Measurements from ENCODE around the gene CDH26.

The CDH26 gene

GRCh38 chr20:59987135-59987534 is 28.9 kb downstream of the CDH26 start:
- no peak for DNase-seq

GRCh38 chr20:59988141-59988540 is 29.9 kb downstream of the CDH26 start:
- no peak for DNase-seq

GRCh38 chr20:59992526-59993084 is 34.4 kb downstream of the CDH26 start:
- DNase-seq: no peak

GRCh38 chr20:59993736-59994430 is 35.7 kb downstream of the CDH26 start:
- no peak for DNase-seq

GRCh38 chr20:59994697-59995122 is 36.5 kb downstream of the CDH26 start:
- no peak for DNase-seq

GRCh38 chr20:59996108-59996507 is 37.9 kb downstream of the CDH26 start:
- DNase-seq: no peak

GRCh38 chr20:59997896-59998295 is 39.7 kb downstream of the CDH26 start:
- no peak for DNase-seq

- no peak for DNase-seq
Observed at GRCh38 chr20:59999502-59999901, 41.3 kb downstream of the CDH26 start.

- no peak for DNase-seq
Observed at GRCh38 chr20:60000271-60001042, 42.2 kb downstream of the CDH26 start.

- DNase-seq: no peak
Observed at GRCh38 chr20:60001108-60001507, 42.9 kb downstream of the CDH26 start.

- DNase-seq: no peak
Observed at GRCh38 chr20:60003776-60004175, 45.6 kb downstream of the CDH26 start.

GRCh38 chr20:60006261-60006660 is 48.0 kb downstream of the CDH26 start:
- DNase-seq: no peak

GRCh38 chr20:60007464-60007863 is 49.2 kb downstream of the CDH26 start:
- no peak for DNase-seq

GRCh38 chr20:60008130-60008808 is 50.0 kb downstream of the CDH26 start:
- DNase-seq: no peak

GRCh38 chr20:60009318-60009717 is 51.1 kb downstream of the CDH26 start:
- no peak for DNase-seq

- DNase-seq: no peak
Observed at GRCh38 chr20:60009826-60010616, 51.8 kb downstream of the CDH26 start.

- DNase-seq: no peak
Observed at GRCh38 chr20:60010689-60011458, 52.7 kb downstream of the CDH26 start.

- DNase-seq: no peak
Observed at GRCh38 chr20:60011512-60012507, 53.6 kb downstream of the CDH26 start.

- no peak for DNase-seq
Observed at GRCh38 chr20:60013296-60014139, 55.3 kb downstream of the CDH26 start.
